Smooth muscle cell (in vitro differentiated cells): Measurements from ENCODE around the gene ESPL1. TPM values are rescaled to one million over a fixed set of nuclear protein-coding genes. Genes with fewer than 3 reads are reported as not detected.

ENCODE experiments used
- DNase-seq: peaks from one replicate; lab custom pipeline; 2025; ENCODE audit not compliant: unreplicated experiment; lab: John Stamatoyannopoulos, UW
- H2AFZ ChIP-seq: fragments of 200-600 bp; sonication (generic); 2 replicates; pipeline ENCODE4 v1.6.0; 2016; ENCODE audit warnings: antibody characterized with exemption, low read depth, mild to moderate bottlenecking
- H3F3A ChIP-seq: fragments of 200-600 bp; sonication (generic); 2 replicates; pipeline ENCODE4 v1.6.0; 2017; ENCODE audit warnings: antibody characterized with exemption, low read depth
- H3K27ac ChIP-seq: fragments of 200-600 bp; sonication (generic); 2 replicates; pipeline ENCODE4 v1.5.1; 2016; ENCODE audit warnings: low read depth, mild to moderate bottlenecking
- H3K27me3 ChIP-seq: fragments of 200-600 bp; sonication (generic); 2 replicates; pipeline ENCODE4 v1.6.1; 2016; ENCODE audit warnings: low read depth, mild to moderate bottlenecking
- H3K36me3 ChIP-seq: fragments of 200-600 bp; sonication (generic); 2 replicates; pipeline ENCODE4 v1.5.1; 2016; ENCODE audit warnings: low read depth
- H3K4me1 ChIP-seq: fragments of 200-600 bp; sonication (generic); 2 replicates; pipeline ENCODE4 v1.5.1; 2016; ENCODE audit warnings: low read depth
- H3K4me2 ChIP-seq: fragments of 200-600 bp; sonication (generic); 2 replicates; pipeline ENCODE4 v1.6.0; 2016; ENCODE audit warnings: mild to moderate bottlenecking
- H3K4me3 ChIP-seq: fragments of 200-600 bp; sonication (generic); 2 replicates; pipeline ENCODE4 v1.5.1; 2016; ENCODE audit warnings: mild to moderate bottlenecking
- H3K79me2 ChIP-seq: fragments of 200-600 bp; sonication (generic); 2 replicates; pipeline ENCODE4 v1.6.0; 2016; ENCODE audit warnings: low read depth, mild to moderate bottlenecking
- H3K9ac ChIP-seq: fragments of 200-600 bp; sonication (generic); 2 replicates; pipeline ENCODE4 v1.6.0; 2016; ENCODE audit warnings: low read depth
- H3K9me3 ChIP-seq: fragments of 200-600 bp; sonication (generic); replicated peaks from 2 replicates; pipeline ENCODE4 v1.5.1; 2016; ENCODE audit warnings: low read depth
- H4K20me1 ChIP-seq: fragments of 200-600 bp; sonication (generic); 2 replicates; pipeline ENCODE4 v1.6.0; 2016; ENCODE audit warnings: low read depth
- WGBS: methylation state at CpG from one replicate; pipeline ENCODE4 v1.1.7; 2016; ENCODE audit warnings: low lambda C conversion rate; 5-methylcytosine and 5-hydroxymethylcytosine counted together
- polyA plus RNA-seq: library from polyadenylated mRNA; unstranded; fragments of >200 nt; fragmentation: Nextera tagmentation; extraction: Ambion mirVana; gene quantifications from 2 replicates; pipeline ENCODE4 v1.2.1, GENCODE V29; 2016
- total RNA-seq: library from RNA; depleted of rRNA; stranded (reverse); fragments of >200 nt; gene quantifications from 2 replicates; pipeline ENCODE4 v1.2.3, GENCODE V29; 2014
- TF ChIP-seq, protein P1 (sequence below): fragments of 200-600 bp; sonication (generic); IDR thresholded peaks from 2 replicates; pipeline ENCODE4 v1.5.1; 2017; ENCODE audit warnings: borderline replicate concordance, mild to moderate bottlenecking, antibody characterized with exemption; ENCODE audit not compliant: insufficient read depth, poor library complexity, severe bottlenecking

Gene ESPL1
- total and polyA plus RNA-seq, 2 experiments from 2014 or later: 2.0 to 3.1 TPM

DNA sequence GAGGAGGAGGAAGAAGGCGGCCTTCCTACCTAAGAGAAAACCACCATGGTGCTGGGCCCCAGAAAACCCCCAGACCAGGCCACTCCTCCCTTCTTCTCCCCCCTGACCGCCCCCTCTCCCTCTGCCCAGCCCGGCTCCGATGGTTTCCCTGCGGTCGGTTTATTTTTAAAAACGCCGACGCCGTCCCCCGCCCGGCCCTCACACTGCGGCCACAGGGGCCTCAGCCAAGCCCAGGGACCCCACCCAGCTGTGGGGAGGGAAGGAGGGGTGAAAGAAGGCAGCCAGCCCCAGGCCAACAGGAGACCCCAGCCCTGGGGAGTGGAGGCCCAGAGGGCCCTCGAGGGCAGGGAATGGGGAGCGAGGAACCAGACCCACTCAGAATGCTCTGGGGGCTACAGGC lies 64.6 kb downstream of the ESPL1 start:
- H3K4me3 ChIP-seq: no peak overlapping the region
- H3K36me3 ChIP-seq: no peaks in the 10 kb centered on the region
- H3K79me2 ChIP-seq: no peaks in the 10 kb centered on the region
- H3K27me3 ChIP-seq: no peaks in the 10 kb centered on the region
- whole genome bisulfite sequencing: 82% methylated on average over 6 of the region's 15 CpGs
- no peak overlapping the region for H2AFZ ChIP-seq
- no peak overlapping the region for H3K27ac ChIP-seq
- H3K9me3 ChIP-seq: no peaks in the 10 kb centered on the region
- H3K4me2 ChIP-seq: no peak overlapping the region
- H3K4me1 ChIP-seq: peaks cover 17% of the 10 kb centered on the region
- no peaks in the 10 kb centered on the region for H3F3A ChIP-seq
- TF ChIP-seq, protein P1, sequence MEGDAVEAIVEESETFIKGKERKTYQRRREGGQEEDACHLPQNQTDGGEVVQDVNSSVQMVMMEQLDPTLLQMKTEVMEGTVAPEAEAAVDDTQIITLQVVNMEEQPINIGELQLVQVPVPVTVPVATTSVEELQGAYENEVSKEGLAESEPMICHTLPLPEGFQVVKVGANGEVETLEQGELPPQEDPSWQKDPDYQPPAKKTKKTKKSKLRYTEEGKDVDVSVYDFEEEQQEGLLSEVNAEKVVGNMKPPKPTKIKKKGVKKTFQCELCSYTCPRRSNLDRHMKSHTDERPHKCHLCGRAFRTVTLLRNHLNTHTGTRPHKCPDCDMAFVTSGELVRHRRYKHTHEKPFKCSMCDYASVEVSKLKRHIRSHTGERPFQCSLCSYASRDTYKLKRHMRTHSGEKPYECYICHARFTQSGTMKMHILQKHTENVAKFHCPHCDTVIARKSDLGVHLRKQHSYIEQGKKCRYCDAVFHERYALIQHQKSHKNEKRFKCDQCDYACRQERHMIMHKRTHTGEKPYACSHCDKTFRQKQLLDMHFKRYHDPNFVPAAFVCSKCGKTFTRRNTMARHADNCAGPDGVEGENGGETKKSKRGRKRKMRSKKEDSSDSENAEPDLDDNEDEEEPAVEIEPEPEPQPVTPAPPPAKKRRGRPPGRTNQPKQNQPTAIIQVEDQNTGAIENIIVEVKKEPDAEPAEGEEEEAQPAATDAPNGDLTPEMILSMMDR: no peak
- H3K9ac ChIP-seq: no peak overlapping the region
- no peak for DNase-seq
- no peaks in the 10 kb centered on the region for H4K20me1 ChIP-seq

GRCh38 chr12:53333289-53333688 lies 65.2 kb downstream of the ESPL1 start:
- Histone ChIP-seq H3K4me2 (no peak overlapping the region), H3K4me1 (peaks cover 17% of the 10 kb centered on the region), H3K4me3 (no peak overlapping the region), H3K27ac (no peak overlapping the region), H3K27me3 (no peaks in the 10 kb centered on the region), H4K20me1 (no peaks in the 10 kb centered on the region), H3K9me3 (no peaks in the 10 kb centered on the region), H3F3A (no peaks in the 10 kb centered on the region), H2AFZ (no peak overlapping the region), H3K79me2 (no peaks in the 10 kb centered on the region), H3K9ac (no peak overlapping the region), H3K36me3 (no peaks in the 10 kb centered on the region)
- TF ChIP-seq, protein P1: no peak
- DNase-seq: no peak
- WGBS: 92% methylated on average over 4 of the region's 4 CpGs

GRCh38 chr12:53333845-53334244 lies 65.7 kb downstream of the ESPL1 start:
- Histone ChIP-seq H3K36me3 (no peaks in the 10 kb centered on the region), H3K4me2 (no peak overlapping the region), H4K20me1 (no peaks in the 10 kb centered on the region), H3K27ac (no peak overlapping the region), H3K79me2 (no peaks in the 10 kb centered on the region), H3K27me3 (no peaks in the 10 kb centered on the region), H2AFZ (no peak overlapping the region), H3F3A (no peaks in the 10 kb centered on the region), H3K4me1 (peaks cover 23% of the 10 kb centered on the region), H3K9ac (no peak overlapping the region), H3K4me3 (no peak overlapping the region), H3K9me3 (no peaks in the 10 kb centered on the region)
- TF ChIP-seq, protein P1: no peak
- DNase-seq: no peak
- WGBS: 75% methylated on average over 6 of the region's 7 CpGs

GRCh38 chr12:53334822-53335221 lies 66.7 kb downstream of the ESPL1 start:
- Histone ChIP-seq H3K9ac (no peak overlapping the region), H3K79me2 (no peaks in the 10 kb centered on the region), H2AFZ (no peak overlapping the region), H3K36me3 (no peaks in the 10 kb centered on the region), H3K9me3 (no peaks in the 10 kb centered on the region), H4K20me1 (no peaks in the 10 kb centered on the region), H3K4me3 (no peak overlapping the region), H3K27me3 (no peaks in the 10 kb centered on the region), H3K4me1 (peaks cover 27% of the 10 kb centered on the region), H3F3A (no peaks in the 10 kb centered on the region), H3K27ac (no peak overlapping the region), H3K4me2 (no peak overlapping the region)
- TF ChIP-seq, protein P1: no peak
- WGBS: 81% methylated on average over 8 of the region's 8 CpGs
- no peak for DNase-seq
